Naive thymus-derived CD4-positive, alpha-beta T cell (primary cell): ENCODE data around the gene NEDD4L. TPM values are rescaled to one million over a fixed set of nuclear protein-coding genes. Genes with fewer than 3 reads are reported as not detected.

Experiments
- ATAC-seq: fragments of 150-1000 bp; cut with Tn5 transposase; 2 replicates; pipeline ENCODE4 v1.10.0; 2021; ENCODE audit warnings: mild to moderate bottlenecking, moderate library complexity
- CTCF ChIA-PET: fragments of 350-600 bp; sonication (Branson Sonifier 250); formaldehyde crosslinking; loops from one replicate; lab custom pipeline; 2021; ENCODE audit warnings: antibody characterized with exemption; lab: Charles Lee
- POLR2A ChIA-PET: fragments of 350-600 bp; sonication (Branson Sonifier 250); formaldehyde crosslinking; loops from one replicate; lab custom pipeline; 2021; ENCODE audit warnings: antibody characterized with exemption, inconsistent platforms; lab: Charles Lee
- DNase-seq, 9 donors: peaks; one replicate each; pipeline versions ENCODE4 v3.0.0 to v3.0.0-alpha.2; 2020 to 2022; ENCODE audit warnings: mixed read lengths in 1 of 9
- H3K27ac ChIP-seq: one replicate; pipeline ENCODE4 v1.7.0; 2013; ENCODE audit warnings: mild to moderate bottlenecking, low read depth, low read length, moderate library complexity
- H3K27me3 ChIP-seq, 2 donors: one replicate each; pipeline ENCODE4 v1.7.0; 2013; ENCODE audit warnings: low read length in 2 of 2, mild to moderate bottlenecking in 2 of 2, moderate library complexity in 2 of 2; ENCODE audit not compliant: control insufficient read depth in 2 of 2, insufficient read depth in 2 of 2
- H3K36me3 ChIP-seq, 3 experiments: 1 replicate in 2 of 3; 2 replicates in 1 of 3; pipeline ENCODE4 v1.7.0; 2013; ENCODE audit warnings: low read length in 3 of 3, mild to moderate bottlenecking in 3 of 3, moderate library complexity in 1 of 3; ENCODE audit not compliant: insufficient read depth in 3 of 3, control insufficient read depth in 2 of 3
- H3K4me1 ChIP-seq, 2 donors: one replicate each; pipeline ENCODE4 v1.7.0; 2013; ENCODE audit warnings: low read length in 2 of 2, mild to moderate bottlenecking in 2 of 2, moderate library complexity in 1 of 2; ENCODE audit not compliant: control insufficient read depth in 2 of 2, insufficient read depth in 2 of 2
- H3K4me3 ChIP-seq: 2 replicates; pipeline ENCODE4 v1.7.0; 2013; ENCODE audit warnings: mild to moderate bottlenecking, low read length
- H3K9me3 ChIP-seq, 3 experiments: 1 replicate in 2 of 3; 2 replicates in 1 of 3; pipeline ENCODE4 v1.7.0; 2013; ENCODE audit warnings: low read length in 3 of 3; ENCODE audit not compliant: control insufficient read depth in 2 of 3
- H3K27ac Mint-ChIP-seq, 9 donors: one replicate each; pipeline ENCODE4 v1.8.0; 2020 to 2022; ENCODE audit warnings: mixed read lengths in 9 of 9, mild to moderate bottlenecking in 8 of 9, moderate library complexity in 5 of 9, inconsistent platforms in 2 of 9
- H3K27me3 Mint-ChIP-seq, 5 donors: one replicate each; pipeline ENCODE4 v1.8.0; 2021 to 2022; ENCODE audit warnings: mixed read lengths in 5 of 5, mild to moderate bottlenecking in 1 of 5
- H3K36me3 Mint-ChIP-seq, 5 donors: one replicate each; pipeline ENCODE4 v1.8.0; 2020 to 2022; ENCODE audit warnings: mixed read lengths in 5 of 5, mild to moderate bottlenecking in 3 of 5, inconsistent platforms in 1 of 5
- H3K4me1 Mint-ChIP-seq, 7 donors: one replicate each; pipeline ENCODE4 v1.8.0; 2020 to 2022; ENCODE audit warnings: mixed read lengths in 7 of 7, mild to moderate bottlenecking in 3 of 7, inconsistent platforms in 1 of 7
- H3K4me3 Mint-ChIP-seq, 10 donors: one replicate each; pipeline ENCODE4 v1.8.0; 2020 to 2022; ENCODE audit warnings: mild to moderate bottlenecking in 10 of 10, mixed read lengths in 10 of 10, moderate library complexity in 6 of 10, inconsistent platforms in 2 of 10
- H3K9me3 Mint-ChIP-seq, 11 donors: one replicate each; pipeline ENCODE4 v1.8.0; 2020 to 2022; ENCODE audit warnings: mixed read lengths in 11 of 11, mild to moderate bottlenecking in 4 of 11, inconsistent platforms in 1 of 11, moderate library complexity in 1 of 11
- intact Hi-C, 2 donors: fragments of 100-400 bp; cut with micrococcal nuclease; formaldehyde crosslinking; loops; one replicate each; pipeline ENCODE4 v1.15.1; 2023
- polyA plus RNA-seq, 2 donors: library from polyadenylated mRNA; unstranded; fragments of 300-500 nt; fragmentation: Illumina TruSeq; gene quantifications; one replicate each; pipeline ENCODE4 v1.2.3, GENCODE V29; 2021
- total RNA-seq, 6 experiments: library from RNA in 5 of 6; stranded (reverse) in 5 of 6; gene quantifications; 1 replicate in 5 of 6; 2 replicates in 1 of 6; pipeline ENCODE4 v1.2.3 and lab custom pipeline; 2021 to 2026

Gene NEDD4L
- total and polyA plus RNA-seq, 7 experiments from 2014 or later = 1.1 to 10.3 (median 4.2) TPM

- H3K4me3 Mint-ChIP-seq = no peak overlapping the region
- H3K27me3 Mint-ChIP-seq = peaks cover 0 to 6% (median 0%) of the 10 kb centered on the region in 5 donors
- H3K36me3 Mint-ChIP-seq = no peaks in the 10 kb centered on the region
- Histone ChIP-seq H3K27ac (no peak overlapping the region), H3K4me3 (no peak overlapping the region), H3K4me1 (no peaks in the 10 kb centered on the region), H3K27me3 (no peaks in the 10 kb centered on the region), H3K36me3 (no peaks in the 10 kb centered on the region), H3K9me3 (no peaks in the 10 kb centered on the region)
- DNase-seq (no peak), ATAC-seq (no peak)
- ChIA-PET POLR2A (no interaction called here), CTCF (no interaction called here)
- peaks cover 0 to 6% (median 0%) of the 10 kb centered on the region in 7 donors for H3K4me1 Mint-ChIP-seq
- no peak overlapping the region for H3K27ac Mint-ChIP-seq
- intact Hi-C loops = no loop called here
- no peaks in the 10 kb centered on the region for H3K9me3 Mint-ChIP-seq
Observed at GRCh38 chr18:58055890-58056558, 12.0 kb downstream of the NEDD4L start.

- CTCF ChIA-PET = no interaction called here
- POLR2A ChIA-PET = no interaction called here
Observed at GRCh38 chr18:58056852-58057251, 12.8 kb downstream of the NEDD4L start.

GRCh38 chr18:58057291-58057965 is 13.4 kb downstream of the NEDD4L start:
- intact Hi-C loops = no loop called here
- Histone ChIP-seq H3K4me3 (no peak overlapping the region), H3K4me1 (no peaks in the 10 kb centered on the region), H3K9me3 (no peaks in the 10 kb centered on the region), H3K27ac (no peak overlapping the region), H3K27me3 (no peaks in the 10 kb centered on the region), H3K36me3 (no peaks in the 10 kb centered on the region)
- no peak overlapping the region for H3K27ac Mint-ChIP-seq
- ATAC-seq = no peak
- CTCF ChIA-PET = no interaction called here
- H3K36me3 Mint-ChIP-seq = no peaks in the 10 kb centered on the region
- DNase-seq = no peak
- no peaks in the 10 kb centered on the region for H3K9me3 Mint-ChIP-seq
- H3K27me3 Mint-ChIP-seq = peaks cover 0 to 6% (median 0%) of the 10 kb centered on the region in 5 donors
- POLR2A ChIA-PET = no interaction called here
- H3K4me1 Mint-ChIP-seq = no peaks in the 10 kb centered on the region
- H3K4me3 Mint-ChIP-seq = no peak overlapping the region

More at GRCh38 chr18:58056852-58057251, 12.8 kb downstream of the NEDD4L start:
- Histone ChIP-seq H3K27me3 (no peaks in the 10 kb centered on the region), H3K4me1 (no peaks in the 10 kb centered on the region), H3K4me3 (no peak overlapping the region), H3K36me3 (no peaks in the 10 kb centered on the region), H3K27ac (no peak overlapping the region), H3K9me3 (no peaks in the 10 kb centered on the region)
- H3K27me3 Mint-ChIP-seq = peaks cover 0 to 6% (median 0%) of the 10 kb centered on the region in 5 donors
- no peak overlapping the region for H3K4me3 Mint-ChIP-seq
- no peak overlapping the region for H3K27ac Mint-ChIP-seq
- H3K9me3 Mint-ChIP-seq = no peaks in the 10 kb centered on the region
- intact Hi-C loops = no loop called here
- ATAC-seq (no peak), DNase-seq (no peak)
- H3K36me3 Mint-ChIP-seq = no peaks in the 10 kb centered on the region
- H3K4me1 Mint-ChIP-seq = peaks cover 0 to 2% (median 0%) of the 10 kb centered on the region in 7 donors

- H3K36me3 Mint-ChIP-seq = no peaks in the 10 kb centered on the region
- CTCF ChIA-PET = no interaction called here
- intact Hi-C loops = no loop called here
Observed at GRCh38 chr18:58058720-58059119, 14.7 kb downstream of the NEDD4L start.

GRCh38 chr18:58060254-58060653 is 16.2 kb downstream of the NEDD4L start:
- Mint-ChIP-seq H3K36me3 (no peaks in the 10 kb centered on the region), H3K27ac (no peak overlapping the region), H3K4me1 (no peaks in the 10 kb centered on the region), H3K4me3 (no peak overlapping the region), H3K27me3 (peaks cover 0 to 6% (median 0%) of the 10 kb centered on the region in 5 donors), H3K9me3 (no peaks in the 10 kb centered on the region)
- H3K27ac ChIP-seq = no peak overlapping the region
- ATAC-seq = no peak
- H3K27me3 ChIP-seq = no peaks in the 10 kb centered on the region
- POLR2A ChIA-PET = no interaction called here
- intact Hi-C loops = no loop called here
- no peaks in the 10 kb centered on the region for H3K36me3 ChIP-seq
- DNase-seq = no peak
- CTCF ChIA-PET = no interaction called here
- H3K4me1 ChIP-seq = no peaks in the 10 kb centered on the region
- H3K4me3 ChIP-seq = no peak overlapping the region
- no peaks in the 10 kb centered on the region for H3K9me3 ChIP-seq

More at GRCh38 chr18:58058720-58059119, 14.7 kb downstream of the NEDD4L start:
- no peak overlapping the region for H3K4me3 Mint-ChIP-seq
- peaks cover 0 to 6% (median 0%) of the 10 kb centered on the region in 5 donors for H3K27me3 Mint-ChIP-seq
- H3K27ac Mint-ChIP-seq = no peak overlapping the region
- H3K27ac ChIP-seq = no peak overlapping the region
- no peaks in the 10 kb centered on the region for H3K27me3 ChIP-seq
- H3K9me3 ChIP-seq = no peaks in the 10 kb centered on the region
- DNase-seq (no peak), ATAC-seq (no peak)
- no peaks in the 10 kb centered on the region for H3K4me1 Mint-ChIP-seq
- no peaks in the 10 kb centered on the region for H3K36me3 ChIP-seq
- POLR2A ChIA-PET = no interaction called here
- no peak overlapping the region for H3K4me3 ChIP-seq
- H3K4me1 ChIP-seq = no peaks in the 10 kb centered on the region
- no peaks in the 10 kb centered on the region for H3K9me3 Mint-ChIP-seq

GRCh38 chr18:58061349-58061748 is 17.3 kb downstream of the NEDD4L start:
- POLR2A ChIA-PET = interaction anchor here (0.9 kb wide), 1 partner anchor 254 kb away, joined by 7 read pairs; no protein-coding TSS in a partner anchor
- CTCF ChIA-PET = interaction anchor here (0.8 kb wide), 1 partner anchor 14 kb away, joined by 3 read pairs; no protein-coding TSS in a partner anchor

More at GRCh38 chr18:58061349-58061748, 17.3 kb downstream of the NEDD4L start:
- Mint-ChIP-seq H3K9me3 (no peaks in the 10 kb centered on the region), H3K27me3 (peaks cover 0 to 4% (median 0%) of the 10 kb centered on the region in 5 donors), H3K27ac (no peak overlapping the region), H3K4me1 (no peaks in the 10 kb centered on the region), H3K4me3 (no peak overlapping the region), H3K36me3 (no peaks in the 10 kb centered on the region)
- Histone ChIP-seq H3K4me3 (no peak overlapping the region), H3K9me3 (no peaks in the 10 kb centered on the region), H3K27me3 (no peaks in the 10 kb centered on the region), H3K27ac (no peak overlapping the region), H3K36me3 (no peaks in the 10 kb centered on the region), H3K4me1 (no peaks in the 10 kb centered on the region)
- DNase-seq (no peak), ATAC-seq (no peak)
- intact Hi-C loops = no loop called here
